ENCODE results near the gene ZNF19. TPM values are rescaled to one million over a fixed set of nuclear protein-coding genes. Genes with fewer than 3 reads are reported as not detected.
"Not testable (repeated sequence)": the region's sequence is repeated elsewhere in the genome, so short reads cannot be mapped to it uniquely, and the experiment has no call there.

ZNF19 gene
- total and polyA plus RNA-seq, 2 donors (not counting 1 experiment from before 2014, with no cell fraction given), result 1.8 to 3.3 TPM

DNA sequence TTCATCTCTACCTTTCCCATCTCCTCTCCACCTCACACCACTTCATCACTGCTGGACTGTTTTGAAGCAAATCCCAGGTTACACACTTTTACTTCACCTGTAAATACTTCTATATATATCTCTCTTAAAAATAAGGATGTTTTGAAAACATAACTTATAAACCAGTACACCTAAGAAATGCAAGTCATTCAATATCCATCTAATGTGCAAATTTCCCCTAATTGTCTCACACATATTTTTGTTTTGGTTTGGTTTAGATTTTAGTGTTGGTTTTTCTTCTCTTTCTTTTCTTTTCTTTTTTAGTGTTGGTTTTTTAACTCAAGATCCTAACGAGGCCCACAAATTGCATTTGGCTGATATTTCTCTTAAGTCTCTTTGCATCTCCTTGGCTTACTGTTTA is 17.9 kb upstream of the ZNF19 start:
- no peaks in the 10 kb centered on the region for H3K79me2 ChIP-seq (ENCODE audit: control insufficient read depth, insufficient read depth, low read length)
- no peak overlapping the region for H3K9ac ChIP-seq (ENCODE audit: insufficient read depth, low read length)
- H3K4me1 ChIP-seq (ENCODE audit: control insufficient read depth, extremely low read depth, insufficient read depth, low read length), result no peaks in the 10 kb centered on the region
- no peaks in the 10 kb centered on the region for H3K27me3 ChIP-seq (ENCODE audit: control insufficient read depth, insufficient read depth, low read length)
- H3K36me3 ChIP-seq (ENCODE audit: control insufficient read depth, insufficient read depth, low read length), result no peaks in the 10 kb centered on the region
- TF ChIP-seq, protein P1, sequence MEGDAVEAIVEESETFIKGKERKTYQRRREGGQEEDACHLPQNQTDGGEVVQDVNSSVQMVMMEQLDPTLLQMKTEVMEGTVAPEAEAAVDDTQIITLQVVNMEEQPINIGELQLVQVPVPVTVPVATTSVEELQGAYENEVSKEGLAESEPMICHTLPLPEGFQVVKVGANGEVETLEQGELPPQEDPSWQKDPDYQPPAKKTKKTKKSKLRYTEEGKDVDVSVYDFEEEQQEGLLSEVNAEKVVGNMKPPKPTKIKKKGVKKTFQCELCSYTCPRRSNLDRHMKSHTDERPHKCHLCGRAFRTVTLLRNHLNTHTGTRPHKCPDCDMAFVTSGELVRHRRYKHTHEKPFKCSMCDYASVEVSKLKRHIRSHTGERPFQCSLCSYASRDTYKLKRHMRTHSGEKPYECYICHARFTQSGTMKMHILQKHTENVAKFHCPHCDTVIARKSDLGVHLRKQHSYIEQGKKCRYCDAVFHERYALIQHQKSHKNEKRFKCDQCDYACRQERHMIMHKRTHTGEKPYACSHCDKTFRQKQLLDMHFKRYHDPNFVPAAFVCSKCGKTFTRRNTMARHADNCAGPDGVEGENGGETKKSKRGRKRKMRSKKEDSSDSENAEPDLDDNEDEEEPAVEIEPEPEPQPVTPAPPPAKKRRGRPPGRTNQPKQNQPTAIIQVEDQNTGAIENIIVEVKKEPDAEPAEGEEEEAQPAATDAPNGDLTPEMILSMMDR (conservative IDR thresholded peaks at IDR 0.05 in 1 of 2, IDR thresholded peaks at IDR 0.05 in 1 of 2; ENCODE audit: low read depth in 1 of 2, low read length in 2 of 2), result no peak
- TF ChIP-seq EZH2 (IDR thresholded peaks at IDR 0.05; ENCODE audit: low read length, missing control alignments), result no peak
- H3K9me3 ChIP-seq (ENCODE audit: control insufficient read depth, insufficient read depth, low read depth, low read length), result no peaks in the 10 kb centered on the region
- H3K4me3 ChIP-seq (replicated peaks in 1 of 4; ENCODE audit: control extremely low read depth in 1 of 4, insufficient read depth in 1 of 4, low read depth in 3 of 4, low read length in 4 of 4), result no peak overlapping the region
- no peak overlapping the region for H2AFZ ChIP-seq (ENCODE audit: low read length)
- no peak overlapping the region for H3K4me2 ChIP-seq (ENCODE audit: extremely low read depth, insufficient read depth, low read length)
- DNase-seq (ENCODE audit: low read depth in 2 of 2), result no peak
- H4K20me1 ChIP-seq (ENCODE audit: control insufficient read depth, extremely low read depth, insufficient read depth, low read length), result no peaks in the 10 kb centered on the region
- H3K27ac ChIP-seq (ENCODE audit: insufficient read depth, low read length), result no peak overlapping the region

DNA sequence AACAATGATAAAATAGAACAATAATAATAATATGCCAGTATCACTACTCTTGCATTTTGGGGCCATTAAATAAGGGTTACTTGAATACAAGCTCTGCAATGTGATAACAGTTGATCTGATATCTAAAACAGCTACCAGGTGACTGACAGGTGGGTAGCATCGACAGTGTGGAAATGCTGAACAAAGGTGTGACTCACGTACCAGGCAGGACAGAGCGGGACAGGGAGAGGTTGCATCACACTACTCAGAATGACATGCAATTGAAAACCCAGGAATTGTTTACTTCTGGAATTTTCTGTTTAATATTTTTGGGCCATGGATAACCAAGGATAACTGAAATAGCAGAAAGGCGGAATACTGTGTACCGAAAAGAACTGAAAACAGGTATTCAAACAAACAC is 15.8 kb upstream of the ZNF19 start:
- Histone ChIP-seq H3K4me2 (ENCODE audit: extremely low read depth, insufficient read depth, low read length) (no peak overlapping the region), H3K4me3 (replicated peaks in 1 of 4; ENCODE audit: control extremely low read depth in 1 of 4, insufficient read depth in 1 of 4, low read depth in 3 of 4, low read length in 4 of 4) (no peak overlapping the region)
- no peak for TF ChIP-seq EZH2 (IDR thresholded peaks at IDR 0.05; ENCODE audit: low read length, missing control alignments)
- TF ChIP-seq, protein P1 (conservative IDR thresholded peaks at IDR 0.05 in 1 of 2, IDR thresholded peaks at IDR 0.05 in 1 of 2; ENCODE audit: low read depth in 1 of 2, low read length in 2 of 2), result no peak

DNA sequence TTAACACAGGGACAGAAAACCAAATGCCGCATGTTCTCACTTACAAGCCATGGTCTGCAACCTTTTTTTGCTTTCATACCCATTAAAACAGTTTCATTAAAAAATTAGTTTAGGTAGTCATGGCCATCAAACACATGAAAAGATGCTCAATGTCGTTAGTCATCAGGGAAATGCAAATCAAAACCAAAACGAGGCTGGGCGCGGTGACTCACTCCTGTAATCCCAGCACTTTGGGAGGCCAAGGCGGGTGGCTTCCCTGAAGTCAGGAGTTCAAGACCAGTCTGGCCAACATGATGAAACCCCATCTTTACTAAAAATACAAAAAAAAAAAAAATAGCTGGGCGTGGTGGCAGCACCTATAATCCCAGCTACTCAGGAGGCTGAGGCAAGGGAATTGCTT is 14.9 kb upstream of the ZNF19 start:
- DNase-seq (ENCODE audit: low read depth in 2 of 2); H4K20me1 ChIP-seq (ENCODE audit: control insufficient read depth, extremely low read depth, insufficient read depth, low read length); H3K36me3 ChIP-seq (ENCODE audit: control insufficient read depth, insufficient read depth, low read length); H3K79me2 ChIP-seq (ENCODE audit: control insufficient read depth, insufficient read depth, low read length); H2AFZ ChIP-seq (ENCODE audit: low read length); H3K27ac ChIP-seq (ENCODE audit: insufficient read depth, low read length); H3K9ac ChIP-seq (ENCODE audit: insufficient read depth, low read length); H3K9me3 ChIP-seq (ENCODE audit: control insufficient read depth, insufficient read depth, low read depth, low read length); H3K4me1 ChIP-seq (ENCODE audit: control insufficient read depth, extremely low read depth, insufficient read depth, low read length); H3K4me3 ChIP-seq (replicated peaks in 1 of 4; ENCODE audit: control extremely low read depth in 1 of 4, insufficient read depth in 1 of 4, low read depth in 3 of 4, low read length in 4 of 4); H3K27me3 ChIP-seq (ENCODE audit: control insufficient read depth, insufficient read depth, low read length); H3K4me2 ChIP-seq (ENCODE audit: extremely low read depth, insufficient read depth, low read length): not testable (repeated sequence)

More for the DNA sequence above, 15.8 kb upstream of the ZNF19 start:
- no peaks in the 10 kb centered on the region for H3K9me3 ChIP-seq (ENCODE audit: control insufficient read depth, insufficient read depth, low read depth, low read length)
- no peaks in the 10 kb centered on the region for H4K20me1 ChIP-seq (ENCODE audit: control insufficient read depth, extremely low read depth, insufficient read depth, low read length)
- H3K4me1 ChIP-seq (ENCODE audit: control insufficient read depth, extremely low read depth, insufficient read depth, low read length), result no peaks in the 10 kb centered on the region
- no peak for DNase-seq (ENCODE audit: low read depth in 2 of 2)
- H2AFZ ChIP-seq (ENCODE audit: low read length), result no peak overlapping the region
- no peak overlapping the region for H3K27ac ChIP-seq (ENCODE audit: insufficient read depth, low read length)
- no peaks in the 10 kb centered on the region for H3K79me2 ChIP-seq (ENCODE audit: control insufficient read depth, insufficient read depth, low read length)
- H3K9ac ChIP-seq (ENCODE audit: insufficient read depth, low read length), result no peak overlapping the region
- H3K27me3 ChIP-seq (ENCODE audit: control insufficient read depth, insufficient read depth, low read length), result no peaks in the 10 kb centered on the region
- H3K36me3 ChIP-seq (ENCODE audit: control insufficient read depth, insufficient read depth, low read length), result no peaks in the 10 kb centered on the region
